A673 (cell line): ENCODE data around the gene RACGAP1.

Experiments
- CTCF ChIP-seq: fragments of 300-800, 200-600 bp; sonication (generic); conservative IDR thresholded peaks from 2 replicates; pipeline ENCODE4 v1.5.1; 2017; ENCODE audit warnings: low read depth, mild to moderate bottlenecking, antibody characterized with exemption, low read length, moderate library complexity, mixed read lengths
- EZH2 ChIP-seq: fragments of 200-600 bp; sonication (generic); IDR thresholded peaks from 2 replicates; pipeline ENCODE4 v1.6.1; 2017; ENCODE audit warnings: borderline replicate concordance, low read depth, mild to moderate bottlenecking, mixed read lengths, antibody characterized with exemption, low read length; ENCODE audit not compliant: poor library complexity, severe bottlenecking

DNA sequence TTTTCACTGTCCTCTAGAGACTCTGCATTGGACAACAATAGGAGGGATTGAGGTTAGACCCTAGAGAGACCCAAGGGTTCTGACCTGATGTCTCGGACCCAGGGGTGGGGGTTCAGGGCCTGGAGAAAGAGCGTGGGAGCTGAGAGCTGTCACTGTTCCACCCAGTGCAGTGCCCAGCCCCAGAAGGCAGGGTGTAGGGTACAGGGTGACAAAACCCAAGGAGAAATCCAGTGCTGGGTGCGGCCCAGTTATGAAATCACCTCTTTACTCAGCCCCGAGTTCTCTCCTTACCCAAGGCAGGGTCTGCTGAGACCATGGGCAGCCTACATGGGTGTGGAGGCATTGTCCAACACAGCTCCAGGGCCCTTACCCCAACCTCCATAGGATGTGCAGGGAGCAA, 72.1 kb downstream of the RACGAP1 start:
- TF ChIP-seq CTCF (no peak), EZH2 (no peak)
